Naive thymus-derived CD4-positive, alpha-beta T cell (primary cell): Measurements from ENCODE around the gene SFI1. TPM values are rescaled to one million over a fixed set of nuclear protein-coding genes. Genes with fewer than 3 reads are reported as not detected.

Experiments
- ATAC-seq: fragments of 150-1000 bp; cut with Tn5 transposase; 2 replicates; pipeline ENCODE4 v1.10.0; 2021; ENCODE audit warnings: mild to moderate bottlenecking, moderate library complexity
- CTCF ChIA-PET: fragments of 350-600 bp; sonication (Branson Sonifier 250); formaldehyde crosslinking; loops from one replicate; lab custom pipeline; 2021; ENCODE audit warnings: antibody characterized with exemption; lab: Charles Lee
- POLR2A ChIA-PET: fragments of 350-600 bp; sonication (Branson Sonifier 250); formaldehyde crosslinking; loops from one replicate; lab custom pipeline; 2021; ENCODE audit warnings: antibody characterized with exemption, inconsistent platforms; lab: Charles Lee
- DNase-seq, 9 donors: peaks; one replicate each; pipeline versions ENCODE4 v3.0.0 to v3.0.0-alpha.2; 2020 to 2022; ENCODE audit warnings: mixed read lengths in 1 of 9
- H3K27ac ChIP-seq: one replicate; pipeline ENCODE4 v1.7.0; 2013; ENCODE audit warnings: mild to moderate bottlenecking, low read depth, low read length, moderate library complexity
- H3K27me3 ChIP-seq, 2 donors: one replicate each; pipeline ENCODE4 v1.7.0; 2013; ENCODE audit warnings: low read length in 2 of 2, mild to moderate bottlenecking in 2 of 2, moderate library complexity in 2 of 2; ENCODE audit not compliant: control insufficient read depth in 2 of 2, insufficient read depth in 2 of 2
- H3K36me3 ChIP-seq, 3 experiments: 1 replicate in 2 of 3; 2 replicates in 1 of 3; pipeline ENCODE4 v1.7.0; 2013; ENCODE audit warnings: low read length in 3 of 3, mild to moderate bottlenecking in 3 of 3, moderate library complexity in 1 of 3; ENCODE audit not compliant: insufficient read depth in 3 of 3, control insufficient read depth in 2 of 3
- H3K4me1 ChIP-seq, 2 donors: one replicate each; pipeline ENCODE4 v1.7.0; 2013; ENCODE audit warnings: low read length in 2 of 2, mild to moderate bottlenecking in 2 of 2, moderate library complexity in 1 of 2; ENCODE audit not compliant: control insufficient read depth in 2 of 2, insufficient read depth in 2 of 2
- H3K4me3 ChIP-seq: 2 replicates; pipeline ENCODE4 v1.7.0; 2013; ENCODE audit warnings: mild to moderate bottlenecking, low read length
- H3K9me3 ChIP-seq, 3 experiments: 1 replicate in 2 of 3; 2 replicates in 1 of 3; pipeline ENCODE4 v1.7.0; 2013; ENCODE audit warnings: low read length in 3 of 3; ENCODE audit not compliant: control insufficient read depth in 2 of 3
- H3K27ac Mint-ChIP-seq, 9 donors: one replicate each; pipeline ENCODE4 v1.8.0; 2020 to 2022; ENCODE audit warnings: mixed read lengths in 9 of 9, mild to moderate bottlenecking in 8 of 9, moderate library complexity in 5 of 9, inconsistent platforms in 2 of 9
- H3K27me3 Mint-ChIP-seq, 5 donors: one replicate each; pipeline ENCODE4 v1.8.0; 2021 to 2022; ENCODE audit warnings: mixed read lengths in 5 of 5, mild to moderate bottlenecking in 1 of 5
- H3K36me3 Mint-ChIP-seq, 5 donors: one replicate each; pipeline ENCODE4 v1.8.0; 2020 to 2022; ENCODE audit warnings: mixed read lengths in 5 of 5, mild to moderate bottlenecking in 3 of 5, inconsistent platforms in 1 of 5
- H3K4me1 Mint-ChIP-seq, 7 donors: one replicate each; pipeline ENCODE4 v1.8.0; 2020 to 2022; ENCODE audit warnings: mixed read lengths in 7 of 7, mild to moderate bottlenecking in 3 of 7, inconsistent platforms in 1 of 7
- H3K4me3 Mint-ChIP-seq, 10 donors: one replicate each; pipeline ENCODE4 v1.8.0; 2020 to 2022; ENCODE audit warnings: mild to moderate bottlenecking in 10 of 10, mixed read lengths in 10 of 10, moderate library complexity in 6 of 10, inconsistent platforms in 2 of 10
- H3K9me3 Mint-ChIP-seq, 11 donors: one replicate each; pipeline ENCODE4 v1.8.0; 2020 to 2022; ENCODE audit warnings: mixed read lengths in 11 of 11, mild to moderate bottlenecking in 4 of 11, inconsistent platforms in 1 of 11, moderate library complexity in 1 of 11
- intact Hi-C, 2 donors: fragments of 100-400 bp; cut with micrococcal nuclease; formaldehyde crosslinking; loops; one replicate each; pipeline ENCODE4 v1.15.1; 2023
- polyA plus RNA-seq, 2 donors: library from polyadenylated mRNA; unstranded; fragments of 300-500 nt; fragmentation: Illumina TruSeq; gene quantifications; one replicate each; pipeline ENCODE4 v1.2.3, GENCODE V29; 2021
- total RNA-seq, 6 experiments: library from RNA in 5 of 6; stranded (reverse) in 5 of 6; gene quantifications; 1 replicate in 5 of 6; 2 replicates in 1 of 6; pipeline ENCODE4 v1.2.3 and lab custom pipeline; 2021 to 2026

The SFI1 gene
- total and polyA plus RNA-seq, 7 experiments from 2014 or later = 25.9 to 359 (median 253) TPM

DNA sequence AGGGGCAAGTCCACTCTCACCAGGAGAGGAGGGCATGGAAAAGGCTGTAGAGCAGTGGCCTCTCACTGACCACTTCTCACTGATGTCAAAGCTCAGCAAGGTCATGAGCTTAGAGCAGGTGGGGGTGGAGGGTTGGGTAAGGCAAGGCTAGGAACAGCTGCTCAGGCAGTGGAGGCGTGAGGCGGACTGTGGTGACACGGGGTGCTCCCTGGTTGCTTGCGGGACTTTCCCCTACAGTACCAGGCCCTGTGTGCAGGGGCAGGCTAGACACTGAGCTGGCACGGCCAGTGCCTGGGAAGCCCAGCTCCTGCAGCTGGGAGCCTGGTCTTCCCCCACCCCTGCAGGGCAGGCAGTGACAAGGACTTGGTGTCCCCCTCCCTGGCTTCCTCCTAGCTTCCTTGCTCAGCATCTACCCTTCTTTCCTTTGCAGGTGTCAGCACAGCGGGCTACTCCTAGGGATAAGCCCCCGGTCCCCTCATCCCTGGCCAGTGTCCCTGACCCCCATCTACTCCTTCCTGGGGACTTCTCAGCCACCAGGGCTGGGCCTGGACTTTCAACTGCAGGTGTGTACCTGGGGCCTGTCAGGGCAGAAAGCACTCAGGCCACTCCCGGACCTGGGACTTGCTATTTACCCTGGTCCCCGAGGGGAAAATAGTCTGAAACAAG, 120.1 kb downstream of the SFI1 start:
- no peaks in the 10 kb centered on the region for H3K27me3 Mint-ChIP-seq
- peaks cover 6 to 12% (median 10%) of the 10 kb centered on the region in 7 donors for H3K4me1 Mint-ChIP-seq
- H3K27ac ChIP-seq = no peak overlapping the region
- H3K36me3 ChIP-seq = peaks cover 0 to 86% (median 5%) of the 10 kb centered on the region in 3 experiments
- H3K9me3 Mint-ChIP-seq = peaks cover 0 to 4% (median 0%) of the 10 kb centered on the region in 11 donors
- DNase-seq (peak in 1 of 9 donors; percentile 55), ATAC-seq (peak; percentile 61)
- intact Hi-C loops = no loop called here
- no peak overlapping the region for H3K4me3 Mint-ChIP-seq
- H3K27me3 ChIP-seq = no peaks in the 10 kb centered on the region
- no peak overlapping the region for H3K4me3 ChIP-seq
- peaks cover 3 to 18% (median 6%) of the 10 kb centered on the region in 5 donors for H3K36me3 Mint-ChIP-seq
- CTCF ChIA-PET = interaction anchor here (0.6 kb wide), 1 partner anchor 50 kb away, joined by 3 read pairs; no protein-coding TSS in a partner anchor
- H3K27ac Mint-ChIP-seq = peak overlapping the region; percentile 49 to 87 (median 68)
- POLR2A ChIA-PET = no interaction called here
- H3K4me1 ChIP-seq = no peaks in the 10 kb centered on the region
- no peaks in the 10 kb centered on the region for H3K9me3 ChIP-seq

DNA sequence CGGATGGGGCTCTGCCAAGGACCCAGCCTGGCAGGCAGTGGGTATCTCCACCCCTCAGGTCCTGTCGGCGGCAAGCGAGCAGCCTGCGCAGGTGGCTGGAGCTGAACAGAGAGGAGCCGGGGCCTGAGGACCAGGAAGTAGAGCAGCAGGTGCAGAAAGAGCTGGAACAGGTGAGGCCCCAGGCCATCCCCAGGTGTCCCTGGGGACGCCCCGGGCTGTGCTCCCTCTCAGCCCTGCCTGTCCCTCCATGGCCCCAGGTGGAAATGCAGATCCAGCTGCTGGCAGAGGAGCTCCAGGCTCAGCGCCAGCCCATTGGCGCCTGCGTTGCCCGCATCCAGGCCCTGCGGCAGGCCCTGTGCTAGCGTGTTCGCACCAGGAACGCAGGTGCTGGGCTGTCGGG, 121.7 kb downstream of the SFI1 start:
- Histone ChIP-seq H3K36me3 (peaks cover 0 to 88% (median 0%) of the 10 kb centered on the region in 3 experiments), H3K27ac (no peak overlapping the region), H3K4me1 (no peaks in the 10 kb centered on the region), H3K4me3 (no peak overlapping the region), H3K9me3 (no peaks in the 10 kb centered on the region), H3K27me3 (no peaks in the 10 kb centered on the region)
- ATAC-seq (no peak), DNase-seq (peak in 1 of 9 donors; percentile 21)
- intact Hi-C loops = no loop called here
- Mint-ChIP-seq H3K9me3 (peaks cover 0 to 4% (median 0%) of the 10 kb centered on the region in 11 donors), H3K4me3 (no peak overlapping the region), H3K27ac (no peak overlapping the region), H3K27me3 (no peaks in the 10 kb centered on the region), H3K36me3 (peaks cover 0 to 13% (median 3%) of the 10 kb centered on the region in 5 donors), H3K4me1 (peaks cover 6 to 17% (median 12%) of the 10 kb centered on the region in 7 donors)
- CTCF ChIA-PET = no interaction called here
- POLR2A ChIA-PET = no interaction called here

DNA sequence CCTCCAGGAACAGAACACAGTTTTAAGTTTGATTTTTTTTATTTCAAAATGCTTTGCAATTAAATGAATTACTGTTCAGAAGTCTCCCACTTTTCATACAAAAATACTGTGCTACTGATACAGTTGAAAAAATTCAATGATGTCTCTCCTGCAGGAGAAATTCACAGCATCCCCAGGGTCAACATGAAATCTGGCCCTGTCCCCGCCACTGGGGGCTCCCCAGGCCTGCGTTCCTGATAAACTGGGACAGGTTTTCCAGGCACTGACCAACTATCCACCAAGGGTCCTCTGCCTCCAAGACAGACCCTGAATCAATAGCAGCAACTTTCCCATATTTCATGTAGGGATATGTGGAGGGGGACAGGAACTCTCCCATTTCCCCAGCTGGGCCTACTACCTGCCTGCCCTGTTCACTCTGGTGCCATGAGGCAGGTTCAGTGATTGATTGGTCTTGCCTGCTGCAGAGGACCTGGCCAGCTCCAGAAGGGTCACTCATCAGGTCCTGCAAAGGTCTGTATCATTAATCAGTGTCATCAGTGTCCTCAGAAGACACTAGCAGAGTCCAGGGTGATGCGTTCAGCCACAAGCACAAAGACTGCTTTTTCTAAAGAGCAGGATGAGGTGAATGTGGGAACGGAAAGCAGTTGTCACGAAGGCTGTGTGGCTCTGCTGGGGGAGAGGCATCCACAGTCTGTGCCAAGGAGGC, 122.3 kb downstream of the SFI1 start:
- intact Hi-C loops = no loop called here
- DNase-seq (no peak), ATAC-seq (no peak)
- peaks cover 0 to 4% (median 0%) of the 10 kb centered on the region in 11 donors for H3K9me3 Mint-ChIP-seq
- CTCF ChIA-PET = no interaction called here
- peak overlapping the region in 3 of 9 donors; percentile 28 to 60 (median 56) for H3K27ac Mint-ChIP-seq
- H3K4me1 Mint-ChIP-seq = peaks cover 6 to 17% (median 12%) of the 10 kb centered on the region in 7 donors
- no peak overlapping the region for H3K4me3 ChIP-seq
- POLR2A ChIA-PET = no interaction called here
- no peaks in the 10 kb centered on the region for H3K27me3 Mint-ChIP-seq
- H3K4me3 Mint-ChIP-seq = no peak overlapping the region
- H3K36me3 ChIP-seq = peaks cover 0 to 88% (median 0%) of the 10 kb centered on the region in 3 experiments
- no peaks in the 10 kb centered on the region for H3K4me1 ChIP-seq
- H3K9me3 ChIP-seq = no peaks in the 10 kb centered on the region
- peaks cover 0 to 13% (median 3%) of the 10 kb centered on the region in 5 donors for H3K36me3 Mint-ChIP-seq
- no peak overlapping the region for H3K27ac ChIP-seq
- no peaks in the 10 kb centered on the region for H3K27me3 ChIP-seq

DNA sequence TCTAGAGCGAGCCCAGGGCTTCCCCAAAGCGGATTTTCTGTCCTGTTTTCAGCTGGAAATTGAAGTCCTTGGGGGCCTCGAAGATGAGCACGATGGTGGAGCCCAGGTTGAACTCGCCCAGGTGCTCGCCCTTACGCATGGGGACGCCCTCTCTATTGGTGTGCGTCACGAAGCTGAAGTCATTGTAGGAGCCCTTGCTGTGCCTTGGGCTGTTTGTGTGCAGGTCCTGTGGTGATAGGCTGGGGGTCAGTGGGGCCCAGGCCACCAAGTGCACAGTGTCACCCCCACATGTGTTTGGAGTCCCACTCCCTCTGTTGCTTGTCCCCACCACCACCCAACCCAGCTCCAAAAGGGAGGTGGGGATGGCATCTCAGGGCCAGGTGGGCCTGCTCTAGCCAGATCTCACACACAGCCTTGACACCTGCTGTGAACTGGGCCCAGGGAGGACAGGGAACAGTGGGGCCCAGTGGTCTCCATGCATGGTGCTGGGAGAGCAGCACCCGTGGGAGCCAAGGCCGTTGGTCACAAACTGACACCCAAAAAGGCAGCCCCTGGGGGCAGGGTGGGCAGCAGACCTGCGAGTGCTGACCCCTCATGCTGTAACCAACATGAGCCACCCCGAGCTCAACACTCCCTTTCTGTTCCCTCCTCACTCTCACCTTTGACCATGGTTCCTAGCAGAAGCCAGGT, 123.4 kb downstream of the SFI1 start:
- H3K27me3 ChIP-seq = no peaks in the 10 kb centered on the region
- intact Hi-C loops = no loop called here
- no peaks in the 10 kb centered on the region for H3K9me3 ChIP-seq
- ChIA-PET POLR2A (interaction anchor here (1.6 kb wide), 1 partner anchor 10 kb away, joined by 11 read pairs; no protein-coding TSS in a partner anchor), CTCF (no interaction called here)
- DNase-seq (no peak), ATAC-seq (no peak)
- peak overlapping the region in 6 of 9 donors; percentile 28 to 76 (median 51) for H3K27ac Mint-ChIP-seq
- H3K27me3 Mint-ChIP-seq = no peaks in the 10 kb centered on the region
- H3K36me3 Mint-ChIP-seq = peaks cover 0 to 9% (median 0%) of the 10 kb centered on the region in 5 donors
- no peak overlapping the region for H3K27ac ChIP-seq
- H3K36me3 ChIP-seq = peaks cover 0 to 82% (median 0%) of the 10 kb centered on the region in 3 experiments
- H3K4me3 ChIP-seq = no peak overlapping the region
- H3K9me3 Mint-ChIP-seq = peaks cover 0 to 7% (median 0%) of the 10 kb centered on the region in 11 donors
- H3K4me3 Mint-ChIP-seq = no peak overlapping the region
- peaks cover 0 to 23% (median 12%) of the 10 kb centered on the region in 7 donors for H3K4me1 Mint-ChIP-seq
- H3K4me1 ChIP-seq = no peaks in the 10 kb centered on the region

DNA sequence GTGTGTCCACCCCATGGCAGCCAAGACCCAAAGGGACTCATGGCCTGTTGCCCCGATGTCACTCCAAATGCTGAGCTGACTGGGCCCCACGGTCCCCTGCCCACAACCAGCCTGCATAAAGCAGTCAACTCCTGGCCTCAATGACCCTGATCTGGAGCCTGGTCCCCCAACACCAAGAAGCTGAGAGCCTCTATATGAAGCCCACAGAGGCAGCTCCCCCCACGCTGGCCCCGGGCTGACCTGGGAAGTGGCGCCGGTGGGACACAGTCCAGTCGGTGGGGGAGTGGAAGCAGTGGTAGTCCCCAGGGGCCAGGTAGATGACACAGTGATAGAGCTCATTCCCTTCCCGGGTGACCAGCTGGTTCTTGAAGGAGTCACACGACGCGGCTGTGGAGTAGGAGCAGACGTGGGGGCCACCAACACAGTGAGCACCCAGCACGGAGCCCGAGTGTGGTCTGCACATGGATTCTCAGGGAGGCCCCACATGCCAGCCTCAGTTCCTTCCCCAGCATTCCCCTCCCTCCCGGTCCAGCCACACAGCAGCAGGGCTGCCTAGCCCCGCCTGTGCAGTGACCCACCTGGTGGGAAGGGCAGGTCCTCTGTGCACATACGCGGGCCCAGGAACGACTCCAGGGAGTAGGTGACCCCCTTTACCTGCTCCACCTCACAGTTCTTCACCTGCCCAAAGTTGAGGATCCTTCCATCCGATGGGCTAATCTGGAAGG, 124.6 kb downstream of the SFI1 start:
- intact Hi-C loops = no loop called here
- Mint-ChIP-seq H3K27ac (peak overlapping the region in 3 of 9 donors; percentile 42 to 67 (median 58)), H3K36me3 (peaks cover 0 to 9% (median 0%) of the 10 kb centered on the region in 5 donors), H3K27me3 (no peaks in the 10 kb centered on the region), H3K4me3 (no peak overlapping the region), H3K9me3 (peaks cover 0 to 11% (median 0%) of the 10 kb centered on the region in 11 donors), H3K4me1 (peaks cover 3 to 23% (median 9%) of the 10 kb centered on the region in 7 donors)
- Histone ChIP-seq H3K9me3 (no peaks in the 10 kb centered on the region), H3K4me3 (no peak overlapping the region), H3K27ac (no peak overlapping the region), H3K36me3 (peaks cover 0 to 74% (median 0%) of the 10 kb centered on the region in 3 experiments), H3K4me1 (no peaks in the 10 kb centered on the region), H3K27me3 (no peaks in the 10 kb centered on the region)
- POLR2A ChIA-PET = interaction anchor here (1.6 kb wide), 1 partner anchor 9 kb away, joined by 11 read pairs; no protein-coding TSS in a partner anchor
- CTCF ChIA-PET = no interaction called here
- no peak for DNase-seq
- ATAC-seq = no peak
